Stimulated activated CD8-positive, alpha-beta memory T cell treated with anti-CD3 and anti-CD28 coated beads, Interleukin-4, amount 100 ng/mL, for 1 hour (primary cell): ENCODE measurements around the gene RAB4B.
"Not testable (repeated sequence)": the region's sequence is repeated elsewhere in the genome, so short reads cannot be mapped to it uniquely, and the experiment has no call there.

Experiments used
- DNase-seq, 2 donors: peaks; one replicate each; pipeline ENCODE4 v3.0.0-alpha.2; 2020; ENCODE audit warnings: low read depth in 2 of 2, low spot score in 1 of 2

RAB4B gene

GRCh38 chr19:40750874-40751537, 27.0 kb upstream of the RAB4B start, which contains the start of gene SNRPA:
Gene SNRPA (plus strand): TSS chr19:40751203. CDS start chr19:40751409, 206 bp downstream.
- DNase-seq, result peak; percentile 86 to 91

- DNase-seq, result no peak
These were observed 25.7 kb upstream of the RAB4B start for GRCh38 chr19:40752257-40752781.

- DNase-seq, result no peak
These were observed 23.3 kb upstream of the RAB4B start for GRCh38 chr19:40754611-40755247.

GRCh38 chr19:40755248-40755624, 22.8 kb upstream of the RAB4B start:
- no peak for DNase-seq

GRCh38 chr19:40755791-40756190, 22.3 kb upstream of the RAB4B start:
- DNase-seq, result no peak

- DNase-seq, result no peak
These were observed 21.4 kb upstream of the RAB4B start for GRCh38 chr19:40756502-40757110.

GRCh38 chr19:40758491-40758890, 19.6 kb upstream of the RAB4B start:
- DNase-seq, result no peak

- DNase-seq, result no peak
These were observed 18.7 kb upstream of the RAB4B start for GRCh38 chr19:40759352-40759751.

GRCh38 chr19:40762754-40763470, 15.1 kb upstream of the RAB4B start:
- DNase-seq, result no peak

- DNase-seq, result no peak
These were observed 14.5 kb upstream of the RAB4B start for GRCh38 chr19:40763526-40763925.

GRCh38 chr19:40763963-40764362, 14.1 kb upstream of the RAB4B start:
- DNase-seq, result no peak

GRCh38 chr19:40766385-40766784, 11.7 kb upstream of the RAB4B start:
- DNase-seq, result not testable (repeated sequence)

- no peak for DNase-seq
These were observed 9.2 kb upstream of the RAB4B start for GRCh38 chr19:40768869-40769268.

- not testable (repeated sequence) for DNase-seq
These were observed 6.8 kb upstream of the RAB4B start for GRCh38 chr19:40771101-40771862.

GRCh38 chr19:40774916-40775631, 3.0 kb upstream of the RAB4B start, which contains the start of gene MIA:
Gene MIA (plus strand): TSS chr19:40775521. CDS start chr19:40775543, 22 bp downstream.
- no peak for DNase-seq

GRCh38 chr19:40775632-40776022, 2.4 kb upstream of the RAB4B start:
- no peak for DNase-seq

GRCh38 chr19:40776364-40776763, 1.7 kb upstream of the RAB4B start:
- no peak for DNase-seq

GRCh38 chr19:40776932-40777644, 959 bp upstream of the RAB4B start:
- peak; percentile 80 to 81 for DNase-seq

GRCh38 chr19:40777645-40777936, 456 bp upstream of the RAB4B start:
- DNase-seq, result no peak
